Ascending aorta (tissue), 2 donors: ENCODE data around the gene BTD. TPM values are rescaled to one million over a fixed set of nuclear protein-coding genes. Genes with fewer than 3 reads are reported as not detected.

ENCODE experiments used
- DNase-seq, 2 donors: peaks; one replicate each; pipeline ENCODE4 v3.0.0-alpha.2; 2019; ENCODE audit warnings: low spot score in 2 of 2
- H3K27ac ChIP-seq, 2 donors: fragments of 200-600 bp; sonication (generic); one replicate each; pipeline ENCODE4 v1.5.1; 2016 to 2017; ENCODE audit warnings: mild to moderate bottlenecking in 1 of 2
- H3K27me3 ChIP-seq: fragments of 200-600 bp; sonication (generic); one replicate; pipeline ENCODE4 v1.5.1; 2017
- H3K36me3 ChIP-seq, 2 donors: fragments of 200-600 bp; sonication (generic); one replicate each; pipeline ENCODE4 v1.5.1; 2016
- H3K4me1 ChIP-seq, 2 donors: fragments of 200-600 bp; sonication (generic); one replicate each; pipeline ENCODE4 v1.5.1; 2016 to 2017; ENCODE audit warnings: mild to moderate bottlenecking in 1 of 2
- H3K4me3 ChIP-seq, 2 donors: fragments of 200-600 bp; sonication (generic); one replicate each; pipeline ENCODE4 v1.5.1; 2016 to 2017; ENCODE audit warnings: mild to moderate bottlenecking in 1 of 2
- H3K9me3 ChIP-seq, 2 donors: fragments of 200-600 bp; sonication (generic); one replicate each; pipeline ENCODE4 v1.5.1; 2016
- intact Hi-C: fragments of 100-400 bp; cut with DNase I; formaldehyde crosslinking; loops from one replicate; pipeline ENCODE4 v1.15.1; 2023
- total RNA-seq: library from RNA; depleted of rRNA; stranded (reverse); fragments of >200 nt; gene quantifications from one replicate; pipeline ENCODE4 v1.1.0, GENCODE V29; 2016
- TF ChIP-seq, protein P1 (sequence below), 3 experiments: fragments of 200-600 bp in 2 of 3; fragments of 450-650 bp in 1 of 3; sonication (generic) in 2 of 3; IDR thresholded peaks; one replicate each; pipeline ENCODE4 v1.5.1; 2016 to 2019; ENCODE audit warnings: antibody characterized with exemption in 3 of 3, mild to moderate bottlenecking in 1 of 3, moderate library complexity in 1 of 3

BTD gene
- total RNA-seq, 1 donor from 2014 or later = 11.8 TPM

- no peak for DNase-seq
- H3K27me3 ChIP-seq = no peaks in the 10 kb centered on the region
- no peak overlapping the region for H3K27ac ChIP-seq
- no peaks in the 10 kb centered on the region for H3K9me3 ChIP-seq
- H3K36me3 ChIP-seq = no peaks in the 10 kb centered on the region
- H3K4me1 ChIP-seq = peaks cover 10 to 18% of the 10 kb centered on the region in 2 donors
- no peak overlapping the region for H3K4me3 ChIP-seq
- intact Hi-C loops = no loop called here
- TF ChIP-seq, protein P1, sequence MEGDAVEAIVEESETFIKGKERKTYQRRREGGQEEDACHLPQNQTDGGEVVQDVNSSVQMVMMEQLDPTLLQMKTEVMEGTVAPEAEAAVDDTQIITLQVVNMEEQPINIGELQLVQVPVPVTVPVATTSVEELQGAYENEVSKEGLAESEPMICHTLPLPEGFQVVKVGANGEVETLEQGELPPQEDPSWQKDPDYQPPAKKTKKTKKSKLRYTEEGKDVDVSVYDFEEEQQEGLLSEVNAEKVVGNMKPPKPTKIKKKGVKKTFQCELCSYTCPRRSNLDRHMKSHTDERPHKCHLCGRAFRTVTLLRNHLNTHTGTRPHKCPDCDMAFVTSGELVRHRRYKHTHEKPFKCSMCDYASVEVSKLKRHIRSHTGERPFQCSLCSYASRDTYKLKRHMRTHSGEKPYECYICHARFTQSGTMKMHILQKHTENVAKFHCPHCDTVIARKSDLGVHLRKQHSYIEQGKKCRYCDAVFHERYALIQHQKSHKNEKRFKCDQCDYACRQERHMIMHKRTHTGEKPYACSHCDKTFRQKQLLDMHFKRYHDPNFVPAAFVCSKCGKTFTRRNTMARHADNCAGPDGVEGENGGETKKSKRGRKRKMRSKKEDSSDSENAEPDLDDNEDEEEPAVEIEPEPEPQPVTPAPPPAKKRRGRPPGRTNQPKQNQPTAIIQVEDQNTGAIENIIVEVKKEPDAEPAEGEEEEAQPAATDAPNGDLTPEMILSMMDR (IDR thresholded peaks at IDR 0.05) = no peak
Measured at GRCh38 chr3:15649341-15649740, 47.8 kb downstream of the BTD start.

- Histone ChIP-seq H3K27ac (no peak overlapping the region), H3K27me3 (no peaks in the 10 kb centered on the region), H3K4me3 (no peak overlapping the region), H3K9me3 (no peaks in the 10 kb centered on the region), H3K4me1 (peaks cover 10 to 18% of the 10 kb centered on the region in 2 donors), H3K36me3 (no peaks in the 10 kb centered on the region)
- no peak for DNase-seq
- intact Hi-C loops = no loop called here
- TF ChIP-seq, protein P1 (IDR thresholded peaks at IDR 0.05) = no peak
Measured at GRCh38 chr3:15649858-15650257, 48.3 kb downstream of the BTD start.

- H3K9me3 ChIP-seq = peaks cover 0 to 11% of the 10 kb centered on the region in 2 donors
- no peaks in the 10 kb centered on the region for H3K36me3 ChIP-seq
- H3K4me1 ChIP-seq = peaks cover 7 to 11% of the 10 kb centered on the region in 2 donors
- H3K27ac ChIP-seq = no peak overlapping the region
- intact Hi-C loops = no loop called here
- H3K4me3 ChIP-seq = no peak overlapping the region
- TF ChIP-seq, protein P1 (IDR thresholded peaks at IDR 0.05) = no peak
- no peaks in the 10 kb centered on the region for H3K27me3 ChIP-seq
- no peak for DNase-seq
Measured at GRCh38 chr3:15651396-15651795, 49.9 kb downstream of the BTD start.

GRCh38 chr3:15653321-15653720 is 51.8 kb downstream of the BTD start:
- no peak for DNase-seq
- Histone ChIP-seq H3K4me3 (no peak overlapping the region), H3K9me3 (peaks cover 0 to 24% of the 10 kb centered on the region in 2 donors), H3K27me3 (no peaks in the 10 kb centered on the region), H3K27ac (no peak overlapping the region), H3K36me3 (no peaks in the 10 kb centered on the region), H3K4me1 (no peaks in the 10 kb centered on the region)
- intact Hi-C loops = no loop called here
- TF ChIP-seq, protein P1 (IDR thresholded peaks at IDR 0.05) = no peak

- DNase-seq = no peak
- Histone ChIP-seq H3K9me3 (peaks cover 0 to 24% of the 10 kb centered on the region in 2 donors), H3K4me3 (no peak overlapping the region), H3K27ac (no peak overlapping the region), H3K27me3 (no peaks in the 10 kb centered on the region), H3K4me1 (no peaks in the 10 kb centered on the region), H3K36me3 (no peaks in the 10 kb centered on the region)
- TF ChIP-seq, protein P1 (IDR thresholded peaks at IDR 0.05) = no peak
- intact Hi-C loops = no loop called here
Measured at GRCh38 chr3:15654127-15654526, 52.6 kb downstream of the BTD start.

GRCh38 chr3:15654891-15655290 is 53.3 kb downstream of the BTD start:
- intact Hi-C loops = no loop called here
- no peak for DNase-seq
- Histone ChIP-seq H3K36me3 (no peaks in the 10 kb centered on the region), H3K27me3 (no peaks in the 10 kb centered on the region), H3K27ac (no peak overlapping the region), H3K4me3 (no peak overlapping the region), H3K9me3 (peaks cover 0 to 24% of the 10 kb centered on the region in 2 donors), H3K4me1 (no peaks in the 10 kb centered on the region)
- TF ChIP-seq, protein P1 (IDR thresholded peaks at IDR 0.05) = no peak
